Adrenal gland (tissue), 12 donors: ENCODE measurements around the gene RAI14. TPM values are rescaled to one million over a fixed set of nuclear protein-coding genes. Genes with fewer than 3 reads are reported as not detected.

ENCODE experiments used
- DNase-seq, 7 donors: peaks; one replicate each; pipeline ENCODE4 v3.0.0-alpha.2; 2019 to 2020
- H3K27ac ChIP-seq, 5 donors: fragments of 200-600 bp; sonication (generic) in 4 of 5; 1 replicate in 3 of 5; 2 replicates in 2 of 5; pipeline versions ENCODE4 v1.5.1 to v1.8.0; 2016 to 2020; ENCODE audit warnings: mild to moderate bottlenecking in 1 of 5
- H3K27me3 ChIP-seq: fragments of 200-600 bp; 2 replicates; pipeline ENCODE4 v1.8.0; 2021
- H3K36me3 ChIP-seq, 2 donors: fragments of 200-600 bp; replicated peaks in 1 of 2; 1 replicate in 1 of 2; 2 replicates in 1 of 2; pipeline versions ENCODE4 v1.5.1 to v1.8.0; 2018 to 2022
- H3K4me1 ChIP-seq, 2 donors: fragments of 200-600 bp; replicated peaks in 1 of 2; 1 replicate in 1 of 2; 2 replicates in 1 of 2; pipeline versions ENCODE4 v1.5.1 to v1.8.0; 2018 to 2021
- H3K4me3 ChIP-seq, 4 donors: fragments of 200-600 bp; sonication (generic) in 3 of 4; one replicate each; pipeline ENCODE4 v1.5.1; 2016 to 2018
- H3K9me3 ChIP-seq, 3 donors: fragments of 200-600 bp; sonication (generic) in 1 of 3; replicated peaks in 1 of 3; 1 replicate in 2 of 3; 2 replicates in 1 of 3; pipeline versions ENCODE4 v1.5.1 to v1.8.0; 2016 to 2021
- CTCF ChIP-seq, 6 experiments: fragments of 450-650 bp in 4 of 6; fragments of 200-600 bp in 2 of 6; sonication (generic) in 1 of 6; IDR thresholded peaks; 1 replicate in 5 of 6; 2 replicates in 1 of 6; pipeline versions ENCODE4 v1.5.1 to v1.8.0; 2016 to 2021; ENCODE audit warnings: antibody characterized with exemption in 6 of 6, mild to moderate bottlenecking in 2 of 6, moderate library complexity in 1 of 6
- POLR2A ChIP-seq, 2 donors: fragments of 450-650 bp; IDR thresholded peaks; one replicate each; pipeline ENCODE4 v1.6.1; 2017; ENCODE audit warnings: antibody characterized with exemption in 2 of 2, mild to moderate bottlenecking in 2 of 2, moderate library complexity in 1 of 2
- WGBS, 4 donors: extraction: QIAGEN DNeasy Blood & Tissue Kit in 2 of 4; methylation state at CpG; one replicate each; pipeline versions ENCODE4 v1.1.5 to v1.1.7; 2013 to 2017; 5-methylcytosine and 5-hydroxymethylcytosine counted together
- intact Hi-C, 2 donors: fragments of 100-400 bp; cut with DNase I; formaldehyde crosslinking; loops; one replicate each; pipeline versions ENCODE4 v1.14.1 to v1.15.0; 2022 to 2023
- polyA plus RNA-seq, 3 donors: library from polyadenylated mRNA; stranded (reverse); fragments of 200-250 nt in 2 of 3; fragments of 350-450 nt in 1 of 3; fragmentation: Illumina TruSeq in 1 of 3; extraction: RNeasy Lipid Tissue Mini Kit (QIAGEN cat#74804) in 1 of 3; gene quantifications; one replicate each; pipeline ENCODE4 v1.2.3, GENCODE V29; 2013 to 2014
- total RNA-seq, 9 donors: library from RNA; depleted of rRNA in 4 of 9; stranded (reverse); fragments of >200 nt in 4 of 9; fragments of 120-200 nt in 1 of 9; fragmentation: NEBNext Ultra II Directional in 1 of 9; extraction: Animal tissue kit (Norgen Biotek cat#: 25700) in 1 of 9; gene quantifications; one replicate each; pipeline versions ENCODE4 v1.1.0 to v1.2.4, GENCODE V29; 2013 to 2023
- donor health status: healthy with polysubstance abuse.
- donor health status: Bipolar disorder and iron deficiency.
- donor health status: DM: yes; HTN: yes; CAD: no.
- donor health status: DM: no; HTN: no; CAD: no.
- donor health status: DM: no; HTN: no; CAD: no.
- donor health status: DM: yes; HTN: yes; CAD: no.

RAI14 gene
- total and polyA plus RNA-seq, 12 donors = 9.1 to 158 (median 28.5) TPM

DNA sequence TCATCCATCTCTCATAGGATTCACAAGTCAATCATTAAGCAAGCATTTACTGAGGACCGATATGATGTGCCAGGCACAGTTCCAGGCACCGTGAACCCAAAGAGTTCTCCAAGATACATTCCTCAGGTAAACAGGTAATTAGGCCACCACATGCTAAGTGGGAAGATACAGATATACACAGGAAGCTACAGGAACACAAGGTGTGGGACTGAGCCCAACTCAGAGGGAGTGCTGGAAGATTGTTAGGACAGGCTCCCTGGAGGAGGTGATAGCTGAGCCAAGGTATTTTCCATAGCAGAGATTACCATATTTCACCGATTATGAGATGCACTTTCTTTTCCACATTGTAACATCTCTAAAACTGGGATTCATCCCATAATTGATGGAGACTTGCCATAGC is 31.4 kb upstream of the RAI14 start:
- Histone ChIP-seq H3K27me3 (no peaks in the 10 kb centered on the region), H3K27ac (no peak overlapping the region), H3K36me3 (no peaks in the 10 kb centered on the region), H3K9me3 (no peaks in the 10 kb centered on the region), H3K4me3 (no peak overlapping the region), H3K4me1 (no peaks in the 10 kb centered on the region)
- no peak for TF ChIP-seq POLR2A (IDR thresholded peaks at IDR 0.05)
- no peak for TF ChIP-seq CTCF (IDR thresholded peaks at IDR 0.05)
- WGBS, 4 donors = 80 to 94% (median 84%) methylated on average over 3 of the region's 3 CpGs
- intact Hi-C loops = no loop called here
- DNase-seq = no peak

DNA sequence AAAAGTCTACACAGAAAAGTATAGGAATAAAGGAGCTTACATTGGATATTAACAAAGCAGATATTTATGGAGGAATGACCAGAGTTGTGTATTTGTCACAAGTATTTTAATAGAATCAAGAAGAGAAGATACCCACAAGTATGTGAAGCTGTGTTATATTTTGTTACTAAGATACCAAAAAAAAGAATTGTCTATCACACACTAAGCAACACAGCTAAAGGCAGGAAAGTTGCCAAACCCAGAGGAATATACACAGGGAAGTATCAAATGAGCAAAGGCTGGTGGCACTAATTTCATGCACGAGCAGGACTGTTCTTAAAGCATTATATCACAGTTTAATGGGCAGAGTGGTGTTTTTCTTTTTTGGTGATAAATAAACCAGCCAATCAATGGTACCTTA is 30.9 kb upstream of the RAI14 start:
- intact Hi-C loops = no loop called here
- Histone ChIP-seq H3K36me3 (no peaks in the 10 kb centered on the region), H3K27me3 (no peaks in the 10 kb centered on the region), H3K4me3 (no peak overlapping the region), H3K4me1 (no peaks in the 10 kb centered on the region), H3K9me3 (no peaks in the 10 kb centered on the region), H3K27ac (no peak overlapping the region)
- no peak for DNase-seq
- 89 to 97% (median 91%) methylated on average over 1 of the region's 1 CpG for WGBS, 4 donors
- TF ChIP-seq CTCF (IDR thresholded peaks at IDR 0.05) (no peak), POLR2A (IDR thresholded peaks at IDR 0.05) (no peak)

DNA sequence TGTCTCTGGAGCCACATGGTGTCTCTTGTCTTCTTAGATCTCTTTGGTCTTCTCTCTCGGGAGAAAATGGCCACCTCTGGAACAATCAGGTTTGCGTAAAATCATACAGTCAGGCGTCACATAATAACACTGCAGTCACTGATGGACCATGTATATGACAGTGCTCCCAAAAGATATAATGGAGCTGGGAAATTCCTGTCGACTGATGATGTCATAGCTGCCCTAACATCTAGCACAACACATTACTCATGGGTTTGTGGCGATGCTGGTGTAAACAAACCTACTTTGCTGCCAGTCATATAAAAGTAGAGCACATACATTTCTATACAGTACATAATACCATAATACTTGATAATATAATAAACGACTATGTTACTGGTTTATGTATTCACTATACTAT is 30.1 kb upstream of the RAI14 start:
- H3K36me3 ChIP-seq = no peaks in the 10 kb centered on the region
- no peak for TF ChIP-seq CTCF (IDR thresholded peaks at IDR 0.05)
- no peak for TF ChIP-seq POLR2A (IDR thresholded peaks at IDR 0.05)
- no peaks in the 10 kb centered on the region for H3K9me3 ChIP-seq
- 56 to 69% (median 65%) methylated on average over 6 of the region's 6 CpGs for WGBS, 4 donors
- no peak for DNase-seq
- H3K4me1 ChIP-seq = no peaks in the 10 kb centered on the region
- intact Hi-C loops = no loop called here
- H3K27me3 ChIP-seq = no peaks in the 10 kb centered on the region
- no peak overlapping the region for H3K4me3 ChIP-seq
- H3K27ac ChIP-seq = no peak overlapping the region

DNA sequence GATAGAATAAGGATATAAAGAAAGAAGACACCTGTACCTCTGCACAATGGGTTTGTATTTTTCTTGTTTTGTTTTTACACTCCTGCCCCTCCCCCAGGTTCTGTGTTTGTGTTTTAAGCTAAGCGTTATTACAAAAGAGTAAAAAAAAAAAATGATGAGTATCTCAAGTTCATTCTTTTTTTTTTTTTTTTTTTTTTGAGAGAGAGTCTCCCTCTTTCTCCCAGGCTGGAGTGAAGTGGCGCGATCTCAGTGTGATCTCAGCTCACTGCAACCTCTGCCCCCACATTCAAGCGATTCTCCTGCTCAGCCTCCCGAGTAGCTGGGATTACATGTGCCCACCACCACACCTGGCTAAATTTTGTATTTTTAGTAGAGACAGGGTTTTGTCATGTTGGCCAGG is 29.4 kb upstream of the RAI14 start:
- no peak overlapping the region for H3K4me3 ChIP-seq
- H3K36me3 ChIP-seq = no peaks in the 10 kb centered on the region
- no peak overlapping the region for H3K27ac ChIP-seq
- WGBS, 4 donors = 65 to 90% (median 84%) methylated on average over 5 of the region's 5 CpGs
- intact Hi-C loops = no loop called here
- TF ChIP-seq POLR2A (IDR thresholded peaks at IDR 0.05) (no peak), CTCF (IDR thresholded peaks at IDR 0.05) (no peak)
- no peak for DNase-seq
- no peaks in the 10 kb centered on the region for H3K4me1 ChIP-seq
- H3K9me3 ChIP-seq = no peaks in the 10 kb centered on the region
- H3K27me3 ChIP-seq = no peaks in the 10 kb centered on the region
